BLaER1 (cell line): ENCODE results near the gene TTC29.
A peak's percentile ranks its signal among the peaks of the same experiment; 100 is the strongest.

Experiments
- H3K27ac ChIP-seq: shearing (Covaris generic); formaldehyde crosslinking; 2 replicates; pipeline ENCODE4 v1.8.1; 2022
- H3K27me3 ChIP-seq: shearing (Covaris generic); formaldehyde crosslinking; 2 replicates; pipeline ENCODE4 v1.8.1; 2022
- H3K36me3 ChIP-seq: shearing (Covaris generic); formaldehyde crosslinking; 2 replicates; pipeline ENCODE4 v1.8.1; 2022
- H3K4me1 ChIP-seq: shearing (Covaris generic); formaldehyde crosslinking; 2 replicates; pipeline ENCODE4 v1.8.1; 2022
- H3K4me2 ChIP-seq: shearing (Covaris generic); formaldehyde crosslinking; 2 replicates; pipeline ENCODE4 v1.8.1; 2022
- H3K4me3 ChIP-seq: shearing (Covaris generic); formaldehyde crosslinking; 2 replicates; pipeline ENCODE4 v1.8.1; 2022
- H3K9ac ChIP-seq: shearing (Covaris generic); formaldehyde crosslinking; 2 replicates; pipeline ENCODE4 v1.8.1; 2022
- H3K9me3 ChIP-seq: shearing (Covaris generic); formaldehyde crosslinking; 2 replicates; pipeline ENCODE4 v1.8.1; 2022
- H4K20me1 ChIP-seq: shearing (Covaris generic); formaldehyde crosslinking; 2 replicates; pipeline ENCODE4 v1.8.1; 2022
- Cebpa-rat ChIP-seq: shearing (Covaris generic); IDR thresholded peaks from 2 replicates; pipeline ENCODE4 v1.8.1; 2022

Gene TTC29

GRCh38 chr4:146945556-146946374 lies at the start of gene TTC29:
Gene TTC29, minus strand, starts transcription at chr4:146945864. Its CDS starts 5,969 bp downstream, at chr4:146939895.
- no peaks in the 10 kb centered on the region for H3K9me3 ChIP-seq
- no peak within 1 kb of the TSS for H3K27ac ChIP-seq
- peak within 1 kb of the TSS; percentile 60 for H3K4me3 ChIP-seq
- peak within 1 kb of the TSS; percentile 51 for H3K9ac ChIP-seq
- peaks cover 18% of the 10 kb centered on the region for H3K4me1 ChIP-seq
- H3K36me3 ChIP-seq: no peaks in the 10 kb centered on the region
- peak within 1 kb of the TSS; percentile 87 for H3K4me2 ChIP-seq
- no peak for TF ChIP-seq Cebpa-rat
- no peaks in the 10 kb centered on the region for H3K27me3 ChIP-seq
- H4K20me1 ChIP-seq: no peaks in the 10 kb centered on the region

GRCh38 chr4:146981651-146982050 lies 36.0 kb upstream of the TTC29 start:
- no peak overlapping the region for H3K27ac ChIP-seq
- H3K36me3 ChIP-seq: no peaks in the 10 kb centered on the region
- H3K9me3 ChIP-seq: no peaks in the 10 kb centered on the region
- no peak overlapping the region for H3K4me3 ChIP-seq
- H3K27me3 ChIP-seq: no peaks in the 10 kb centered on the region
- H3K4me2 ChIP-seq: no peak overlapping the region
- TF ChIP-seq Cebpa-rat: no peak
- no peaks in the 10 kb centered on the region for H4K20me1 ChIP-seq
- peaks cover 5% of the 10 kb centered on the region; the same call in 1 of the 2 replicates for H3K4me1 ChIP-seq
- H3K9ac ChIP-seq: no peak overlapping the region

GRCh38 chr4:146978641-146979040 lies 33.0 kb upstream of the TTC29 start:
- no peak overlapping the region for H3K27ac ChIP-seq
- H3K4me2 ChIP-seq: no peak overlapping the region
- H3K4me1 ChIP-seq: peaks cover 6% of the 10 kb centered on the region; the same call in 1 of the 2 replicates
- no peaks in the 10 kb centered on the region for H3K36me3 ChIP-seq
- no peaks in the 10 kb centered on the region for H3K9me3 ChIP-seq
- no peak overlapping the region for H3K4me3 ChIP-seq
- no peak for TF ChIP-seq Cebpa-rat
- no peaks in the 10 kb centered on the region for H4K20me1 ChIP-seq
- H3K9ac ChIP-seq: no peak overlapping the region
- no peaks in the 10 kb centered on the region for H3K27me3 ChIP-seq

GRCh38 chr4:146976145-146976544 lies 30.5 kb upstream of the TTC29 start:
- H3K4me3 ChIP-seq: no peak overlapping the region
- no peaks in the 10 kb centered on the region for H4K20me1 ChIP-seq
- H3K36me3 ChIP-seq: no peaks in the 10 kb centered on the region
- peaks cover 6% of the 10 kb centered on the region; the same call in 1 of the 2 replicates for H3K4me1 ChIP-seq
- no peak overlapping the region for H3K27ac ChIP-seq
- no peak for TF ChIP-seq Cebpa-rat
- no peaks in the 10 kb centered on the region for H3K27me3 ChIP-seq
- no peak overlapping the region for H3K9ac ChIP-seq
- H3K9me3 ChIP-seq: no peaks in the 10 kb centered on the region
- H3K4me2 ChIP-seq: no peak overlapping the region

GRCh38 chr4:146975527-146975926 lies 29.9 kb upstream of the TTC29 start:
- H3K27me3 ChIP-seq: no peaks in the 10 kb centered on the region
- H3K36me3 ChIP-seq: no peaks in the 10 kb centered on the region
- no peak for TF ChIP-seq Cebpa-rat
- H4K20me1 ChIP-seq: no peaks in the 10 kb centered on the region
- H3K9me3 ChIP-seq: no peaks in the 10 kb centered on the region
- no peak overlapping the region for H3K9ac ChIP-seq
- H3K4me3 ChIP-seq: no peak overlapping the region
- H3K27ac ChIP-seq: no peak overlapping the region
- H3K4me1 ChIP-seq: peaks cover 6% of the 10 kb centered on the region; the same call in 1 of the 2 replicates
- no peak overlapping the region for H3K4me2 ChIP-seq

- H3K4me1 ChIP-seq: peaks cover 6% of the 10 kb centered on the region; the same call in 1 of the 2 replicates
- no peak for TF ChIP-seq Cebpa-rat
- H4K20me1 ChIP-seq: no peaks in the 10 kb centered on the region
- no peaks in the 10 kb centered on the region for H3K9me3 ChIP-seq
- H3K4me2 ChIP-seq: no peak overlapping the region
- H3K27ac ChIP-seq: no peak overlapping the region
- no peaks in the 10 kb centered on the region for H3K36me3 ChIP-seq
- no peak overlapping the region for H3K4me3 ChIP-seq
- no peaks in the 10 kb centered on the region for H3K27me3 ChIP-seq
- H3K9ac ChIP-seq: no peak overlapping the region
Measured at GRCh38 chr4:146975036-146975435, 29.4 kb upstream of the TTC29 start.

GRCh38 chr4:146972036-146972435 lies 26.4 kb upstream of the TTC29 start:
- Histone ChIP-seq H3K4me1 (peaks cover 6% of the 10 kb centered on the region; the same call in 1 of the 2 replicates), H3K27ac (no peak overlapping the region), H3K9me3 (no peaks in the 10 kb centered on the region), H3K4me2 (no peak overlapping the region), H3K27me3 (no peaks in the 10 kb centered on the region), H4K20me1 (no peaks in the 10 kb centered on the region), H3K36me3 (no peaks in the 10 kb centered on the region), H3K4me3 (no peak overlapping the region), H3K9ac (no peak overlapping the region)
- TF ChIP-seq Cebpa-rat: no peak

GRCh38 chr4:146969126-146969525 lies 23.5 kb upstream of the TTC29 start:
- Histone ChIP-seq H3K4me2 (no peak overlapping the region), H3K4me3 (no peak overlapping the region), H3K9me3 (no peaks in the 10 kb centered on the region; the same call in 1 of the 2 replicates), H3K27me3 (no peaks in the 10 kb centered on the region), H3K27ac (no peak overlapping the region), H3K4me1 (no peaks in the 10 kb centered on the region), H3K36me3 (no peaks in the 10 kb centered on the region), H4K20me1 (no peaks in the 10 kb centered on the region), H3K9ac (no peak overlapping the region)
- TF ChIP-seq Cebpa-rat: no peak

GRCh38 chr4:146960634-146961033 lies 15.0 kb upstream of the TTC29 start:
- H3K4me2 ChIP-seq: peak overlapping the region; percentile 40; the same call in 1 of the 2 replicates
- no peak overlapping the region for H3K4me3 ChIP-seq
- no peaks in the 10 kb centered on the region for H3K36me3 ChIP-seq
- H3K4me1 ChIP-seq: peaks cover 16% of the 10 kb centered on the region
- no peaks in the 10 kb centered on the region for H3K27me3 ChIP-seq
- no peaks in the 10 kb centered on the region for H3K9me3 ChIP-seq
- H4K20me1 ChIP-seq: no peaks in the 10 kb centered on the region
- no peak for TF ChIP-seq Cebpa-rat
- H3K9ac ChIP-seq: no peak overlapping the region
- no peak overlapping the region for H3K27ac ChIP-seq

- H3K9ac ChIP-seq: no peak overlapping the region
- peaks cover 16% of the 10 kb centered on the region for H3K4me1 ChIP-seq
- no peak overlapping the region for H3K4me2 ChIP-seq
- no peaks in the 10 kb centered on the region for H4K20me1 ChIP-seq
- no peak overlapping the region for H3K4me3 ChIP-seq
- no peak overlapping the region for H3K27ac ChIP-seq
- no peaks in the 10 kb centered on the region for H3K27me3 ChIP-seq
- no peaks in the 10 kb centered on the region for H3K9me3 ChIP-seq
- no peak for TF ChIP-seq Cebpa-rat
- H3K36me3 ChIP-seq: no peaks in the 10 kb centered on the region
Measured at GRCh38 chr4:146959692-146960091, 14.0 kb upstream of the TTC29 start.
